Panc1 (cell line): ENCODE results near the gene FREM1. TPM values are rescaled to one million over a fixed set of nuclear protein-coding genes. Genes with fewer than 3 reads are reported as not detected.

Source experiments
- ATAC-seq: fragments of 200-7000 bp; cut with Tn5 transposase; 2 replicates; pipeline ENCODE4 v1.9.1; 2020; ENCODE audit warnings: mild to moderate bottlenecking, moderate library complexity
- BruUV-seq: library from RNA; stranded (reverse); fragments of 400-500 nt; replicated peaks from 2 replicates; lab custom pipeline; 2021; lab: Mats Ljungman, UMichigan
- CTCF ChIA-PET: fragments of 300-600 bp; sonication (Branson Sonifier 250); formaldehyde crosslinking; loops from one replicate; lab custom pipeline; 2022; ENCODE audit warnings: antibody characterized with exemption; lab: Charles Lee
- POLR2A ChIA-PET: fragments of 300-600 bp; sonication (Branson Sonifier 250); formaldehyde crosslinking; loops from one replicate; lab custom pipeline; 2022; ENCODE audit warnings: antibody characterized with exemption; lab: Charles Lee
- DNase-seq: peaks from one replicate; pipeline ENCODE4 v3.0.0-alpha.2; 2010; ENCODE audit warnings: low read depth, low spot score
- H3K27ac ChIP-seq: 2 replicates; pipeline ENCODE4 v1.5.1; 2011; ENCODE audit warnings: mild to moderate bottlenecking, low read length, inconsistent platforms
- H3K27me3 ChIP-seq: fragments of 200-500 bp; sonication (Bioruptor generic); 2 replicates; pipeline ENCODE4 v1.6.0; 2014; ENCODE audit warnings: low read length, inconsistent platforms; ENCODE audit not compliant: control insufficient read depth, insufficient read depth
- H3K36me3 ChIP-seq: fragments of 200-500 bp; sonication (Bioruptor generic); 2 replicates; pipeline ENCODE4 v1.5.1; 2014; ENCODE audit warnings: inconsistent platforms, mild to moderate bottlenecking, low read length, moderate library complexity; ENCODE audit not compliant: control insufficient read depth, insufficient read depth
- H3K4me1 ChIP-seq: 2 replicates; pipeline ENCODE4 v1.5.1; 2011; ENCODE audit warnings: inconsistent platforms, mild to moderate bottlenecking, low read length, moderate library complexity; ENCODE audit not compliant: control insufficient read depth, insufficient read depth
- H3K4me3 ChIP-seq, 2 experiments: 2 replicates each; pipeline ENCODE4 v1.5.1; 2011 to 2012; ENCODE audit warnings: low read depth in 2 of 2, low read length in 2 of 2, mild to moderate bottlenecking in 2 of 2, inconsistent platforms in 1 of 2, moderate library complexity in 1 of 2
- H3K9me3 ChIP-seq: fragments of 200-500 bp; sonication (Bioruptor generic); 2 replicates; pipeline ENCODE4 v1.5.1; 2014; ENCODE audit warnings: low read depth, mild to moderate bottlenecking, inconsistent platforms, low read length, moderate library complexity; ENCODE audit not compliant: control insufficient read depth, insufficient read depth
- POLR2AphosphoS5 ChIP-seq: IDR thresholded peaks from 2 replicates; pipeline ENCODE4 v1.6.1; 2012; ENCODE audit warnings: mild to moderate bottlenecking, low read depth, low read length, moderate library complexity
- REST ChIP-seq, 2 experiments: IDR thresholded peaks; 2 replicates each; pipeline ENCODE4 v1.6.1; 2011 to 2012; ENCODE audit warnings: low read depth in 2 of 2, control low read depth in 1 of 2, low read length in 1 of 2, mild to moderate bottlenecking in 1 of 2, moderate library complexity in 1 of 2; ENCODE audit not compliant: insufficient read depth in 1 of 2
- SIN3A ChIP-seq: IDR thresholded peaks from 2 replicates; pipeline ENCODE4 v1.6.1; 2012; ENCODE audit warnings: low read depth, mild to moderate bottlenecking, low read length, moderate library complexity, borderline replicate concordance; ENCODE audit not compliant: insufficient read depth
- TCF7L2 ChIP-seq: IDR thresholded peaks from 2 replicates; pipeline ENCODE4 v1.6.1; 2011; ENCODE audit warnings: mild to moderate bottlenecking, low read depth, low read length, inconsistent platforms
- in situ Hi-C: cut with HindIII; loops from 2 replicates; pipeline ENCODE4 v1.10.0; 2016; ENCODE audit warnings: low sequenced_read_pairs, low pct_unique_long_range_greater_than_20kb
- intact Hi-C: fragments of 100-400 bp; cut with micrococcal nuclease; formaldehyde crosslinking; loops from one replicate; pipeline ENCODE4 v1.10.0; 2022; ENCODE audit not compliant: unreplicated experiment
- total RNA-seq: library from RNA; stranded (reverse); gene quantifications from one replicate; pipeline ENCODE4 v1.2.1, GENCODE V29; 2021; ENCODE audit not compliant: unreplicated experiment
- TF ChIP-seq, protein P1 (sequence below): fragments of 450-650 bp; IDR thresholded peaks from 2 replicates; pipeline ENCODE4 v1.5.1; 2017; ENCODE audit warnings: mild to moderate bottlenecking

Gene FREM1
- total RNA-seq, 1 experiment from 2014 or later: not detected

- no peak for ATAC-seq
- in situ Hi-C loops (no loop called here), intact Hi-C loops (no loop called here)
- Histone ChIP-seq H3K27ac (no peak overlapping the region), H3K4me1 (no peaks in the 10 kb centered on the region; the same call in 1 of the 2 replicates), H3K36me3 (no peaks in the 10 kb centered on the region), H3K9me3 (no peaks in the 10 kb centered on the region), H3K4me3 (no peak overlapping the region), H3K27me3 (no peaks in the 10 kb centered on the region)
- no TSS peak for BruUV-seq
- ChIA-PET POLR2A (no interaction called here), CTCF (no interaction called here)
- DNase-seq: no peak
- TF ChIP-seq, protein P1, sequence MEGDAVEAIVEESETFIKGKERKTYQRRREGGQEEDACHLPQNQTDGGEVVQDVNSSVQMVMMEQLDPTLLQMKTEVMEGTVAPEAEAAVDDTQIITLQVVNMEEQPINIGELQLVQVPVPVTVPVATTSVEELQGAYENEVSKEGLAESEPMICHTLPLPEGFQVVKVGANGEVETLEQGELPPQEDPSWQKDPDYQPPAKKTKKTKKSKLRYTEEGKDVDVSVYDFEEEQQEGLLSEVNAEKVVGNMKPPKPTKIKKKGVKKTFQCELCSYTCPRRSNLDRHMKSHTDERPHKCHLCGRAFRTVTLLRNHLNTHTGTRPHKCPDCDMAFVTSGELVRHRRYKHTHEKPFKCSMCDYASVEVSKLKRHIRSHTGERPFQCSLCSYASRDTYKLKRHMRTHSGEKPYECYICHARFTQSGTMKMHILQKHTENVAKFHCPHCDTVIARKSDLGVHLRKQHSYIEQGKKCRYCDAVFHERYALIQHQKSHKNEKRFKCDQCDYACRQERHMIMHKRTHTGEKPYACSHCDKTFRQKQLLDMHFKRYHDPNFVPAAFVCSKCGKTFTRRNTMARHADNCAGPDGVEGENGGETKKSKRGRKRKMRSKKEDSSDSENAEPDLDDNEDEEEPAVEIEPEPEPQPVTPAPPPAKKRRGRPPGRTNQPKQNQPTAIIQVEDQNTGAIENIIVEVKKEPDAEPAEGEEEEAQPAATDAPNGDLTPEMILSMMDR: no peak
- no peak for TF ChIP-seq TCF7L2
- no peak for TF ChIP-seq POLR2AphosphoS5
- TF ChIP-seq REST (IDR thresholded peaks at IDR 0.05; ENCODE audit: insufficient read depth in 1 of 2, low read depth in 2 of 2, low read length in 1 of 2): no peak
- no peak for TF ChIP-seq SIN3A
Observed at GRCh38 chr9:14687042-14687719, 223.0 kb downstream of the FREM1 start.

DNA sequence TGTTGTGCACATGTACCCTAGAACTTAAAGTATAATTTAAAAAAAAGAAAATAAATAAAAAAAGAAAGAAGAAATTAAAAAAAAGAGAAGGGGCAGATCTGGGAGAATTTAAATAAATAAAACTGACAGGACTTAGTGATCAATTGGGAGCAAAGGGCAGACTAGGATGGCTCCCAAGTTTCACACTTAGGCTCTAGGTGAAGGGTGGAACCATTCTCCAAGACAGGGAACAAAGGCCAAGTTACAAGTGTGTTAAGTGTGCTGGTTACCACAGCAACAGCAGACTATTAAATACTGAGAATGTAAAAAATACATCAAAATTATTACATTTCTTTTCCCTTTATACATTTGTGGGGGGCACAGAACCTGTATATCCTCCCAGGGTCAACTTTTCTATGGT is 224.1 kb downstream of the FREM1 start:
- no peak for TF ChIP-seq TCF7L2
- no peak for TF ChIP-seq SIN3A
- TF ChIP-seq, protein P1: no peak
- no peak for TF ChIP-seq REST (IDR thresholded peaks at IDR 0.05; ENCODE audit: insufficient read depth in 1 of 2, low read depth in 2 of 2, low read length in 1 of 2)
- TF ChIP-seq POLR2AphosphoS5: no peak
- ATAC-seq: no peak
- CTCF ChIA-PET: no interaction called here
- in situ Hi-C loops (no loop called here), intact Hi-C loops (no loop called here)
- Histone ChIP-seq H3K4me1 (no peaks in the 10 kb centered on the region), H3K9me3 (no peaks in the 10 kb centered on the region), H3K27me3 (no peaks in the 10 kb centered on the region), H3K36me3 (no peaks in the 10 kb centered on the region), H3K27ac (no peak overlapping the region), H3K4me3 (no peak overlapping the region)
- no TSS peak for BruUV-seq
- POLR2A ChIA-PET: no interaction called here
- DNase-seq: no peak
